Stomach (tissue), 9 donors: Measurements from ENCODE around the gene TNFSF10. TPM values are rescaled to one million over a fixed set of nuclear protein-coding genes. Genes with fewer than 3 reads are reported as not detected.

Experiments used
- DNase-seq, 2 donors: peaks; one replicate each; pipeline versions ENCODE4 v3.0.0 to v3.0.0-alpha.2; 2013 to 2019
- H3K27ac ChIP-seq, 5 donors: fragments of 200-600 bp in 4 of 5; sonication (generic) in 4 of 5; one replicate each; pipeline ENCODE4 v1.5.1; 2013 to 2019; ENCODE audit warnings: mild to moderate bottlenecking in 1 of 5, moderate library complexity in 1 of 5
- H3K27me3 ChIP-seq, 3 donors: fragments of 200-600 bp; sonication (generic); one replicate each; pipeline ENCODE4 v1.5.1; 2017 to 2019; ENCODE audit warnings: mixed run types in 1 of 3
- H3K36me3 ChIP-seq, 4 donors: fragments of 200-600 bp; sonication (generic); 1 replicate in 3 of 4; 2 replicates in 1 of 4; pipeline ENCODE4 v1.5.1; 2016 to 2019
- H3K4me1 ChIP-seq, 4 donors: fragments of 200-600 bp; sonication (generic); one replicate each; pipeline ENCODE4 v1.5.1; 2016 to 2019
- H3K4me3 ChIP-seq, 4 donors: fragments of 200-600 bp; sonication (generic) in 3 of 4; one replicate each; pipeline ENCODE4 v1.5.1; 2016 to 2019; ENCODE audit warnings: mild to moderate bottlenecking in 1 of 4
- H3K9me3 ChIP-seq, 4 donors: fragments of 200-600 bp; sonication (generic); one replicate each; pipeline ENCODE4 v1.5.1; 2016 to 2019
- CTCF ChIP-seq, 7 experiments: fragments of 450-650 bp in 4 of 7; fragments of 200-600 bp in 3 of 7; sonication (generic) in 3 of 7; IDR thresholded peaks; one replicate each; pipeline ENCODE4 v1.5.1; 2016 to 2019; ENCODE audit warnings: antibody characterized with exemption in 7 of 7, control low read depth in 2 of 7, mild to moderate bottlenecking in 1 of 7
- EP300 ChIP-seq: sonication (generic); formaldehyde crosslinking; IDR thresholded peaks from one replicate; pipeline ENCODE4 v1.6.1; 2017; ENCODE audit warnings: antibody characterized with exemption
- POLR2A ChIP-seq, 4 donors: fragments of 450-650 bp; IDR thresholded peaks; one replicate each; pipeline ENCODE4 v1.6.1; 2016; ENCODE audit warnings: antibody characterized with exemption in 4 of 4, control low read depth in 2 of 4, mild to moderate bottlenecking in 1 of 4, moderate library complexity in 1 of 4
- POLR2AphosphoS5 ChIP-seq, 3 donors: sonication (generic); formaldehyde crosslinking; IDR thresholded peaks; one replicate each; pipeline ENCODE4 v1.6.1; 2016; ENCODE audit warnings: antibody characterized with exemption in 3 of 3
- WGBS, 5 donors: extraction: QIAGEN DNeasy Blood & Tissue Kit in 3 of 5; methylation state at CpG; one replicate each; pipeline versions ENCODE4 v1.1.5 to v1.1.7; 2013 to 2018; 5-methylcytosine and 5-hydroxymethylcytosine counted together
- intact Hi-C: fragments of 100-400 bp; cut with DNase I; formaldehyde crosslinking; loops from one replicate; pipeline ENCODE4 v1.15.1; 2023; ENCODE audit warnings: low total_unique reads
- polyA plus RNA-seq, 3 donors: library from polyadenylated mRNA; stranded (reverse); fragments of 200-250 nt; gene quantifications; one replicate each; pipeline ENCODE4 v1.2.3, GENCODE V29; 2013
- total RNA-seq, 5 donors: library from RNA; depleted of rRNA; stranded (reverse); fragments of >200 nt; gene quantifications; one replicate each; pipeline versions ENCODE4 v1.1.0 to v1.2.3, GENCODE V29; 2014 to 2016
- donor health status: healthy with polysubstance abuse.
- donor health status: Bipolar disorder and iron deficiency.
- donor health status: healthy.

TNFSF10 gene
- total and polyA plus RNA-seq, 8 donors: 4.0 to 84.2 (median 23.8) TPM

- Histone ChIP-seq H3K27me3 (no peaks in the 10 kb centered on the region), H3K4me1 (peaks cover 10 to 52% (median 39%) of the 10 kb centered on the region in 4 donors), H3K4me3 (no peak overlapping the region), H3K36me3 (no peaks in the 10 kb centered on the region), H3K27ac (peak overlapping the region in 4 of 5 donors; percentile 37 to 71 (median 52)), H3K9me3 (no peaks in the 10 kb centered on the region)
- no peak for TF ChIP-seq EP300
- no peak for TF ChIP-seq POLR2A (IDR thresholded peaks at IDR 0.05)
- TF ChIP-seq CTCF (IDR thresholded peaks at IDR 0.05): no peak
- TF ChIP-seq POLR2AphosphoS5 (IDR thresholded peaks at IDR 0.05): no peak
- intact Hi-C loops: no loop called here
- no peak for DNase-seq
Observed at GRCh38 chr3:172541945-172542488, 18.8 kb upstream of the TNFSF10 start.

GRCh38 chr3:172540049-172540448, 16.8 kb upstream of the TNFSF10 start:
- Histone ChIP-seq H3K9me3 (no peaks in the 10 kb centered on the region), H3K4me1 (peaks cover 5 to 55% (median 41%) of the 10 kb centered on the region in 4 donors), H3K27ac (no peak overlapping the region), H3K27me3 (no peaks in the 10 kb centered on the region), H3K36me3 (no peaks in the 10 kb centered on the region), H3K4me3 (no peak overlapping the region)
- WGBS, 5 donors: 76 to 97% (median 95%) methylated on average over 1 of the region's 1 CpG
- intact Hi-C loops: no loop called here
- TF ChIP-seq EP300: no peak
- TF ChIP-seq POLR2A (IDR thresholded peaks at IDR 0.05): no peak
- no peak for TF ChIP-seq POLR2AphosphoS5 (IDR thresholded peaks at IDR 0.05)
- no peak for TF ChIP-seq CTCF (IDR thresholded peaks at IDR 0.05)
- no peak for DNase-seq

GRCh38 chr3:172539273-172539672, 16.0 kb upstream of the TNFSF10 start:
- H3K4me1 ChIP-seq: peaks cover 5 to 55% (median 41%) of the 10 kb centered on the region in 4 donors
- no peak overlapping the region for H3K27ac ChIP-seq
- H3K36me3 ChIP-seq: no peaks in the 10 kb centered on the region
- H3K4me3 ChIP-seq: no peak overlapping the region
- WGBS, 5 donors: 42 to 68% (median 52%) methylated on average over 4 of the region's 4 CpGs
- TF ChIP-seq EP300 (no peak), CTCF (IDR thresholded peaks at IDR 0.05) (no peak), POLR2AphosphoS5 (IDR thresholded peaks at IDR 0.05) (no peak), POLR2A (IDR thresholded peaks at IDR 0.05) (no peak)
- no peaks in the 10 kb centered on the region for H3K27me3 ChIP-seq
- intact Hi-C loops: no loop called here
- no peak for DNase-seq
- no peaks in the 10 kb centered on the region for H3K9me3 ChIP-seq

GRCh38 chr3:172538368-172539151, 15.3 kb upstream of the TNFSF10 start:
- no peak for DNase-seq
- H3K4me3 ChIP-seq: no peak overlapping the region
- H3K36me3 ChIP-seq: no peaks in the 10 kb centered on the region
- no peaks in the 10 kb centered on the region for H3K9me3 ChIP-seq
- WGBS, 5 donors: 83 to 96% (median 86%) methylated on average over 3 of the region's 3 CpGs
- no peaks in the 10 kb centered on the region for H3K27me3 ChIP-seq
- peak overlapping the region; percentile 46 to 83 (median 62) for H3K27ac ChIP-seq
- no peak for TF ChIP-seq EP300
- TF ChIP-seq POLR2AphosphoS5 (IDR thresholded peaks at IDR 0.05): no peak
- TF ChIP-seq POLR2A (IDR thresholded peaks at IDR 0.05): no peak
- TF ChIP-seq CTCF (IDR thresholded peaks at IDR 0.05): no peak
- H3K4me1 ChIP-seq: peaks cover 5 to 53% (median 41%) of the 10 kb centered on the region in 4 donors
- intact Hi-C loops: no loop called here
